Neural progenitor cell (in vitro differentiated cells): ENCODE measurements around the gene GNS. TPM values are rescaled to one million over a fixed set of nuclear protein-coding genes. Genes with fewer than 3 reads are reported as not detected.

ENCODE experiments used
- DNase-seq: peaks from one replicate; pipeline ENCODE4 v3.0.0-alpha.2; 2016; ENCODE audit warnings: low spot score
- H2AFZ ChIP-seq: fragments of 200-600 bp; sonication (generic); replicated peaks from 2 replicates; pipeline ENCODE4 v1.6.1; 2016; ENCODE audit warnings: antibody characterized with exemption
- H3F3A ChIP-seq: fragments of 200-600 bp; sonication (generic); 2 replicates; pipeline ENCODE4 v1.6.1; 2016; ENCODE audit warnings: antibody characterized with exemption, low read depth
- H3K27ac ChIP-seq: fragments of 200-600 bp; sonication (generic); 2 replicates; pipeline ENCODE4 v1.5.1; 2016; ENCODE audit warnings: mild to moderate bottlenecking
- H3K27me3 ChIP-seq: fragments of 200-600 bp; sonication (generic); 2 replicates; pipeline ENCODE4 v1.6.1; 2016; ENCODE audit warnings: mild to moderate bottlenecking, moderate library complexity
- H3K36me3 ChIP-seq: fragments of 200-600 bp; sonication (generic); 2 replicates; pipeline ENCODE4 v1.5.1; 2016
- H3K4me1 ChIP-seq: fragments of 200-600 bp; sonication (generic); 2 replicates; pipeline ENCODE4 v1.6.1; 2016; ENCODE audit warnings: mixed run types
- H3K4me2 ChIP-seq: fragments of 200-600 bp; sonication (generic); 2 replicates; pipeline ENCODE4 v1.6.1; 2016
- H3K4me3 ChIP-seq: fragments of 200-600 bp; sonication (generic); 2 replicates; pipeline ENCODE4 v1.5.1; 2016
- H3K79me2 ChIP-seq: fragments of 200-600 bp; sonication (generic); 2 replicates; pipeline ENCODE4 v1.6.1; 2016; ENCODE audit warnings: low read depth
- H3K9ac ChIP-seq: fragments of 200-600 bp; sonication (generic); 2 replicates; pipeline ENCODE4 v1.6.1; 2016
- H3K9me3 ChIP-seq: fragments of 200-600 bp; sonication (generic); 2 replicates; pipeline ENCODE4 v1.5.1; 2016; ENCODE audit warnings: low read depth
- H4K20me1 ChIP-seq: fragments of 200-600 bp; sonication (generic); 2 replicates; pipeline ENCODE4 v1.6.1; 2016; ENCODE audit warnings: low read depth
- H3K27ac Mint-ChIP-seq: 3 replicates; pipeline ENCODE4 v1.8.0; 2021; ENCODE audit warnings: mixed read lengths
- H3K27me3 Mint-ChIP-seq: 2 replicates; pipeline ENCODE4 v1.8.0; 2022; ENCODE audit warnings: low read depth, mild to moderate bottlenecking, inconsistent platforms, moderate library complexity, mixed read lengths; ENCODE audit not compliant: insufficient read depth
- H3K36me3 Mint-ChIP-seq: 3 replicates; pipeline ENCODE4 v1.8.0; 2021; ENCODE audit warnings: mixed read lengths
- H3K4me1 Mint-ChIP-seq: 3 replicates; pipeline ENCODE4 v1.8.0; 2021; ENCODE audit warnings: mixed read lengths
- H3K4me3 Mint-ChIP-seq: 3 replicates; pipeline ENCODE4 v1.8.0; 2021; ENCODE audit warnings: mild to moderate bottlenecking, moderate library complexity, mixed read lengths
- H3K9me3 Mint-ChIP-seq: 3 replicates; pipeline ENCODE4 v1.8.0; 2020; ENCODE audit warnings: mixed read lengths
- CTCF ChIP-seq: fragments of 200-600 bp; sonication (generic); IDR thresholded peaks from 2 replicates; pipeline ENCODE4 v1.5.1; 2017; ENCODE audit warnings: antibody characterized with exemption, mild to moderate bottlenecking
- EZH2 ChIP-seq: fragments of 200-600 bp; sonication (generic); IDR thresholded peaks from 2 replicates; pipeline ENCODE4 v1.6.1; 2017; ENCODE audit warnings: antibody characterized with exemption, mild to moderate bottlenecking, moderate library complexity
- EZH2phosphoT487 ChIP-seq: fragments of 200-600 bp; sonication (generic); IDR thresholded peaks from 2 replicates; pipeline ENCODE4 v1.6.1; 2017; ENCODE audit warnings: antibody characterized with exemption
- total RNA-seq: library from RNA; depleted of rRNA; stranded (reverse); fragments of >200 nt; gene quantifications from 2 replicates; pipeline ENCODE4 v1.2.3, GENCODE V29; 2015; ENCODE audit warnings: low replicate concordance

Gene GNS
- total RNA-seq, 1 donor from 2014 or later, result 41.2 TPM

GRCh38 chr12:64682572-64683277, 76.5 kb downstream of the GNS start:
- no peaks in the 10 kb centered on the region for H3K36me3 ChIP-seq
- H2AFZ ChIP-seq, result no peak overlapping the region
- no peaks in the 10 kb centered on the region for H3K27me3 ChIP-seq
- H4K20me1 ChIP-seq, result peaks cover 51% of the 10 kb centered on the region
- peaks cover 18% of the 10 kb centered on the region for H3K4me1 ChIP-seq
- H3K9ac ChIP-seq, result no peak overlapping the region
- Mint-ChIP-seq H3K27me3 (peaks cover 2% of the 10 kb centered on the region), H3K4me3 (no peak overlapping the region), H3K4me1 (peaks cover 25% of the 10 kb centered on the region), H3K9me3 (no peaks in the 10 kb centered on the region), H3K36me3 (peaks cover 12% of the 10 kb centered on the region), H3K27ac (peak overlapping the region; percentile 19)
- H3K9me3 ChIP-seq, result no peaks in the 10 kb centered on the region
- peak; percentile 73 for DNase-seq
- H3F3A ChIP-seq, result peaks cover 23% of the 10 kb centered on the region
- no peak overlapping the region for H3K27ac ChIP-seq
- TF ChIP-seq CTCF (no peak), EZH2phosphoT487 (peak; percentile 66)
- peaks cover 13% of the 10 kb centered on the region for H3K79me2 ChIP-seq
- peak overlapping the region; percentile 58 for H3K4me2 ChIP-seq
- H3K4me3 ChIP-seq, result no peak overlapping the region

GRCh38 chr12:64681200-64682052, 77.8 kb downstream of the GNS start:
- Histone ChIP-seq H4K20me1 (peaks cover 51% of the 10 kb centered on the region), H3K27ac (no peak overlapping the region), H2AFZ (no peak overlapping the region), H3K4me2 (no peak overlapping the region), H3F3A (peaks cover 23% of the 10 kb centered on the region), H3K27me3 (no peaks in the 10 kb centered on the region), H3K79me2 (peaks cover 13% of the 10 kb centered on the region), H3K9me3 (no peaks in the 10 kb centered on the region), H3K36me3 (no peaks in the 10 kb centered on the region), H3K4me1 (peaks cover 16% of the 10 kb centered on the region), H3K9ac (no peak overlapping the region), H3K4me3 (no peak overlapping the region)
- no peak for DNase-seq
- Mint-ChIP-seq H3K36me3 (peaks cover 8% of the 10 kb centered on the region), H3K4me3 (no peak overlapping the region), H3K27ac (peak overlapping the region; percentile 13), H3K27me3 (peaks cover 5% of the 10 kb centered on the region), H3K9me3 (no peaks in the 10 kb centered on the region), H3K4me1 (peaks cover 22% of the 10 kb centered on the region)
- TF ChIP-seq EZH2 (no peak), CTCF (no peak), EZH2phosphoT487 (no peak)

GRCh38 chr12:64680235-64680634, 79.0 kb downstream of the GNS start:
- Mint-ChIP-seq H3K9me3 (no peaks in the 10 kb centered on the region), H3K4me3 (no peak overlapping the region), H3K27ac (no peak overlapping the region), H3K36me3 (peaks cover 3% of the 10 kb centered on the region), H3K27me3 (peaks cover 5% of the 10 kb centered on the region), H3K4me1 (peaks cover 28% of the 10 kb centered on the region)
- Histone ChIP-seq H3K4me1 (peaks cover 16% of the 10 kb centered on the region), H3K4me3 (no peak overlapping the region), H3K36me3 (no peaks in the 10 kb centered on the region), H3K27me3 (no peaks in the 10 kb centered on the region), H3K9me3 (no peaks in the 10 kb centered on the region), H4K20me1 (peaks cover 59% of the 10 kb centered on the region), H3K9ac (no peak overlapping the region), H3K4me2 (no peak overlapping the region), H3K79me2 (peaks cover 13% of the 10 kb centered on the region), H2AFZ (no peak overlapping the region), H3K27ac (no peak overlapping the region), H3F3A (peaks cover 26% of the 10 kb centered on the region)
- no peak for DNase-seq
- TF ChIP-seq CTCF (no peak), EZH2 (no peak), EZH2phosphoT487 (no peak)
